Measurements from ENCODE around the gene LPA.
"Not testable (repeated sequence)": the region's sequence is repeated elsewhere in the genome, so short reads cannot be mapped to it uniquely, and the experiment has no call there.

The LPA gene

GRCh38 chr6:160662842-160663241 lies 1.2 kb downstream of the LPA start:
- no peak for DNase-seq

GRCh38 chr6:160662429-160662828 lies 1.6 kb downstream of the LPA start:
- no peak for DNase-seq

GRCh38 chr6:160661216-160661615 lies 2.9 kb downstream of the LPA start:
- DNase-seq: no peak

- DNase-seq: no peak
Measured at GRCh38 chr6:160659562-160659961, 4.5 kb downstream of the LPA start.

GRCh38 chr6:160634706-160635105 lies 29.4 kb downstream of the LPA start:
- no peak for DNase-seq

GRCh38 chr6:160595838-160596832 lies 67.9 kb downstream of the LPA start:
- no peak for DNase-seq

- DNase-seq: not testable (repeated sequence)
Measured at GRCh38 chr6:160595297-160595696, 68.8 kb downstream of the LPA start.

- DNase-seq: no peak
Measured at GRCh38 chr6:160586374-160586773, 77.7 kb downstream of the LPA start.

GRCh38 chr6:160583794-160584193 lies 80.3 kb downstream of the LPA start:
- no peak for DNase-seq

- DNase-seq: no peak
Measured at GRCh38 chr6:160581406-160581805, 82.7 kb downstream of the LPA start.

GRCh38 chr6:160578515-160578914 lies 85.6 kb downstream of the LPA start:
- DNase-seq: not testable (repeated sequence)

GRCh38 chr6:160573943-160574342 lies 90.1 kb downstream of the LPA start:
- DNase-seq: no peak

GRCh38 chr6:160571201-160571600 lies 92.9 kb downstream of the LPA start:
- not testable (repeated sequence) for DNase-seq

GRCh38 chr6:160544802-160545201 lies 119.3 kb downstream of the LPA start:
- peak; percentile 13 for DNase-seq

- DNase-seq: no peak
Measured at GRCh38 chr6:160535270-160535669, 128.8 kb downstream of the LPA start.

- DNase-seq: peak; percentile 76
Measured at GRCh38 chr6:160534050-160534696, 129.9 kb downstream of the LPA start.

GRCh38 chr6:160532315-160532714 lies 131.8 kb downstream of the LPA start:
- DNase-seq: no peak

- DNase-seq: no peak
Measured at GRCh38 chr6:160531826-160532225, 132.2 kb downstream of the LPA start.

GRCh38 chr6:160529524-160529923 lies 134.6 kb downstream of the LPA start:
- DNase-seq: not testable (repeated sequence)

- DNase-seq: no peak
Measured at GRCh38 chr6:160523223-160523622, 140.9 kb downstream of the LPA start.

GRCh38 chr6:160520043-160520904 lies 143.8 kb downstream of the LPA start:
- DNase-seq: peak; percentile 94

GRCh38 chr6:160519603-160520042 lies 144.5 kb downstream of the LPA start:
- DNase-seq: no peak

- no peak for DNase-seq
Measured at GRCh38 chr6:160519133-160519532, 144.9 kb downstream of the LPA start.

All from retina (tissue), 1 donor.